HepG2 (cell line): ENCODE data around the gene KRT1.

Experiments used
- ATF3 ChIP-seq: sonication (generic); formaldehyde crosslinking; IDR thresholded peaks from 2 replicates; pipeline ENCODE4 v1.4.0; 2020; ENCODE audit warnings: missing genetic modification reagents
- RFX5 ChIP-seq: IDR thresholded peaks from 2 replicates; pipeline ENCODE4 v1.6.1; 2011; ENCODE audit warnings: low read depth, low read length, improper control_type of control experiment

- no peak for TF ChIP-seq ATF3 (CRISPR knock-in tag)
- no peak for TF ChIP-seq RFX5
Measured at GRCh38 chr12:52649066-52649465, 31.1 kb downstream of the KRT1 start.
